ENCODE measurements around the gene WDR75. TPM values are rescaled to one million over a fixed set of nuclear protein-coding genes. Genes with fewer than 3 reads are reported as not detected.

WDR75 gene
- total RNA-seq, 4 donors from 2014 or later: 24.2 to 130 (median 41.1) TPM

GRCh38 chr2:189412330-189412953, 28.8 kb upstream of the WDR75 start:
- H3K27me3 ChIP-seq: no peaks in the 10 kb centered on the region
- DNase-seq (ENCODE audit: low spot score in 2 of 2): no peak
- no peaks in the 10 kb centered on the region for H3K9me3 ChIP-seq
- peak overlapping the region; percentile 24 for H3K27ac ChIP-seq
- TF ChIP-seq EP300 (IDR thresholded peaks at IDR 0.05) (no peak), CTCF (IDR thresholded peaks at IDR 0.05) (peak; percentile 46 to 82)
- H3K36me3 ChIP-seq: no peaks in the 10 kb centered on the region
- H3K4me1 ChIP-seq: peaks cover 7% of the 10 kb centered on the region
- WGBS: 38% methylated on average over 4 of the region's 4 CpGs
- no peak overlapping the region for H3K4me3 ChIP-seq

- TF ChIP-seq EP300 (IDR thresholded peaks at IDR 0.05): no peak
- TF ChIP-seq CTCF (IDR thresholded peaks at IDR 0.05): no peak
- TF ChIP-seq POLR2AphosphoS5 (IDR thresholded peaks at IDR 0.05): no peak
- TF ChIP-seq POLR2A (IDR thresholded peaks at IDR 0.05): no peak
- WGBS: 86% methylated on average over 4 of the region's 4 CpGs
- H3K27me3 ChIP-seq: no peaks in the 10 kb centered on the region
- H3K4me3 ChIP-seq: no peak overlapping the region
- no peak overlapping the region for H3K27ac ChIP-seq
- H3K36me3 ChIP-seq: no peaks in the 10 kb centered on the region
- no peak for DNase-seq (ENCODE audit: low spot score in 2 of 2)
- peaks cover 7% of the 10 kb centered on the region for H3K4me1 ChIP-seq
- no peaks in the 10 kb centered on the region for H3K9me3 ChIP-seq
These were observed 28.0 kb upstream of the WDR75 start for GRCh38 chr2:189413249-189413648.

DNA sequence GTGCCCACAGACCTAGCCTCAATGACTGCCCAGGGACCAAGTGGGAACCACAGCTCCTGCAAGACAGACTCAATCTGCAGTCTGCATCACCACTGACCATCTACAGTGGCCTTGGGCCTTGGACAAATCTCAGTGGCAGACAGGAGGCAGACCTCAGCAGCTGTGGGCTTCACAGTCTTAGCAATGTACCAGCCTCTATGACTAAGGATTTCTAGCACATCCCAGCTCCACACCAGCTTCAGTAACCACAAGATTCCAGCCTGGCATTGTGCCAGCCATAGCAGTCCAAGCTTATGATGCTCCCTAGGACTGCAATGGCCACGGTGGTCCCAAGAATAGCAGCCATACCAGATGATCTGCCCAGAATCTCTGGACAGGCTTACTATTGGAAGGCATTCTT, 19.6 kb upstream of the WDR75 start:
- no peak for DNase-seq (ENCODE audit: low spot score in 2 of 2)
- Histone ChIP-seq H3K27me3 (no peaks in the 10 kb centered on the region), H3K27ac (no peak overlapping the region), H3K4me3 (no peak overlapping the region), H3K4me1 (no peaks in the 10 kb centered on the region), H3K9me3 (no peaks in the 10 kb centered on the region), H3K36me3 (no peaks in the 10 kb centered on the region)
- WGBS: 60% methylated on average over 1 of the region's 1 CpG
- TF ChIP-seq POLR2A (IDR thresholded peaks at IDR 0.05): no peak
- TF ChIP-seq EP300 (IDR thresholded peaks at IDR 0.05): no peak
- TF ChIP-seq CTCF (IDR thresholded peaks at IDR 0.05): no peak
- TF ChIP-seq POLR2AphosphoS5 (IDR thresholded peaks at IDR 0.05): no peak

GRCh38 chr2:189424961-189425360, 16.3 kb upstream of the WDR75 start:
- Histone ChIP-seq H3K27ac (no peak overlapping the region), H3K36me3 (no peaks in the 10 kb centered on the region), H3K4me3 (no peak overlapping the region), H3K4me1 (no peaks in the 10 kb centered on the region), H3K9me3 (no peaks in the 10 kb centered on the region), H3K27me3 (no peaks in the 10 kb centered on the region)
- TF ChIP-seq CTCF (IDR thresholded peaks at IDR 0.05) (no peak), POLR2A (IDR thresholded peaks at IDR 0.05) (no peak), POLR2AphosphoS5 (IDR thresholded peaks at IDR 0.05) (no peak), EP300 (IDR thresholded peaks at IDR 0.05) (no peak)
- WGBS: 92% methylated on average over 2 of the region's 2 CpGs
- no peak for DNase-seq (ENCODE audit: low spot score in 2 of 2)

DNA sequence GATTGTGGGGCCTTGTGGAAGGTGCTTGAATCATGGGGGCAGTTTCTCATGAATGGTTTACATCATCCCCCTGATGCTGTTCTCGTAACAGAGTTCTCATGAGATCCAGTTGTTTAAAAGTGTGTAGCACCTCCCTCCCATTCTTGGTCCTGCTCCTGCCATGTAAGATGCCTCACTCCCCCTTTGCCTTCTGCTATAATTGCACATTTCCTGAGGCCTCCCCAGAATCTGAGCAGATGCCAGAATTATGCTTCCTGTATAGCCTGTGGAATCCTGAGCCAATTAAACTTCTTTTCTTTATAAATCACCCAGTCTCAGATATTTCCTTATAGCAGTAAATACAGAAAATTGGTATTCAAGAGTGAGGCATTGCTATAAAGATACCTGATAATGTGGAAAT, 15.6 kb upstream of the WDR75 start:
- WGBS: 94% methylated on average over 1 of the region's 1 CpG
- DNase-seq (ENCODE audit: low spot score in 2 of 2): no peak
- Histone ChIP-seq H3K27ac (no peak overlapping the region), H3K9me3 (no peaks in the 10 kb centered on the region), H3K36me3 (no peaks in the 10 kb centered on the region), H3K27me3 (no peaks in the 10 kb centered on the region), H3K4me1 (no peaks in the 10 kb centered on the region), H3K4me3 (no peak overlapping the region)
- TF ChIP-seq POLR2A (IDR thresholded peaks at IDR 0.05): no peak
- TF ChIP-seq POLR2AphosphoS5 (IDR thresholded peaks at IDR 0.05): no peak
- TF ChIP-seq EP300 (IDR thresholded peaks at IDR 0.05): no peak
- no peak for TF ChIP-seq CTCF (IDR thresholded peaks at IDR 0.05)

Data from suprapubic skin (tissue), 4 donors.